ENCODE measurements around the gene TMEM106A. TPM values are rescaled to one million over a fixed set of nuclear protein-coding genes. Genes with fewer than 3 reads are reported as not detected.
A peak's percentile ranks its signal among the peaks of the same experiment; 100 is the strongest.
"Not testable (repeated sequence)": the region's sequence is repeated elsewhere in the genome, so short reads cannot be mapped to it uniquely, and the experiment has no call there.

The TMEM106A gene
- total RNA-seq, 4 donors from 2014 or later, result 9.0 to 14.4 (median 12.5) TPM

DNA sequence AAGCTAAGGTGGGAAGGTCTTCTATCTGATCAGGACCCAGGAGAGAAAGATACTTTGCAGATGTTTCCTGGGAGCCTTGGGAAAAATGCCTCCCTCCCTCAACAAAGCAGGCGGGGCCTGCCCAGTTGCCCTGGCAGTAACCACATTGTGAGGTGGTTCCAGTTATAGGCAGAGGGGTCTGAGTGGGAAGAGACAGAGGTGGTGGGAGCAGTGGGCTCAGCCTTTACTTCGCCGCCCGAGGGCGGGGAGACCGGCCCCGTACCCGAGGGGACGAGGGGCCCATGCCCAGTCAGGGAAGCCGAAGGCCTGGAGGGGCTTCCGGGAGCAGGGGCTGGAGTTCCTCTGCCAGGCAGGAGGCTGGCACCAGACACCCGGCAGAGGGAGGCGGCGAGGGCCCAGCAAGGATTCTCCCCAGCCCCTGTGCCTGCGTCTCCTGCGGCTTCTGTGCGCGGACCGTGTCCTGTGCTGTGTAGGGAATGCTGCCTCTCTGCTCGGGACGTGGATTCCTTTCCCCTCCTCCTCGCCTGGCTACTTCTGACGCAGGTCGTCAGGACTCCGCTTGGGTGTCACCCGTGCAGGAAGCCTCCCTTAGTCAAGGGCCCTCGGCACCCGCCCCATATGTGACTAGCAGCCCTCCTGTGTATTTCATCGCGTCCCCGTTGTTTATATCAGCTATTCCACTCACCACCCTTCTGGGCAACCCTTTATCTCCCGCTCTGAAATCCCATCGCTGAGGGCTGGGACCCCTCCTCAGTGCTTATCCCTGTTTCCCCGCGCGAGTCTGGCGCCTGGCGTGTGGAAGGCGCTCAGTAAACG, 19.7 kb downstream of the TMEM106A start:
- H3K27me3 ChIP-seq; H3K4me1 ChIP-seq; H3K36me3 ChIP-seq; intact Hi-C loops (cut with DNase I); DNase-seq; H3K9me3 ChIP-seq: not testable (repeated sequence)
- H3K4me3 ChIP-seq (replicated peaks in 1 of 3), result peak overlapping the region in 1 of 3 donors; percentile 13
- WGBS, 2 donors, result 20 to 59% methylated on average over 14 of the region's 40 CpGs
- TF ChIP-seq POLR2A (IDR thresholded peaks at IDR 0.05), result peak in 1 of 2 donors; percentile 7
- peak overlapping the region in 1 of 3 donors; percentile 44 for H3K27ac ChIP-seq

DNA sequence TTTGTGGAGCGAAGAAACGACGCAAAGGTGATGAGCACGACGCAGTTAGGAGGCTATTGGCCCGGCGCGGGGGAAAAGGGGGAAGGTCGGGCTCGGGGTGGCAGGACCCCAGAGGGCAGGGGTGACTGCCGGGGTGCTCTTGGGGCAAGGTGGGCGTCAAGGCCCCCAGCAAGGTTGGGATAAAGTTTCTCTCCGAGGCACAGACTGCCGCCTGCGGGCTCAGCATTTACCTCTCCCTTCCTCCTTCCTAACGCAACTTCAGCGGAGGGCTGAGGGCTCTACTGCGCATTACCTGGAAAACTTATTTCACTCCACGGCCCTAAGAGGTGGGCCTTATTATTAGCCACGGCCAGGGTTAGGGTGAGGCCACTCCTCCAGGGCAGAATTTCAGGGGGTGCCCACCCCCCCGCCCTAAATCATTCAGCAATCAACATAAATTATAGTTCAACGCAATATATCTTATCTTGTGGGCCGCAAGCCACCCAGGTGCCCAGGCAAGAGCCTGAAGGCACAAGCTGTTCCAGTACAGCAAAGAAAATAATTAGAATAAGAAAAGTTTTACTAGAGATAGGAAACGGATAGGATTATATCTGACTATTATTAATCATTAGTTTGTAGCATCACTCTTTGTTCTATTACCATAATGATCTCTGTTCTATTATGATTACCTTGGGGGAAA, 20.5 kb downstream of the TMEM106A start:
- H3K4me1 ChIP-seq; H3K36me3 ChIP-seq; H3K9me3 ChIP-seq; intact Hi-C loops (cut with DNase I); H3K27me3 ChIP-seq: not testable (repeated sequence)
- 84 to 100% methylated on average over 2 to 21 of the region's 24 CpGs for WGBS, 2 donors
- Histone ChIP-seq H3K4me3 (replicated peaks in 1 of 3) (peak overlapping the region in 1 of 3 donors; percentile 13), H3K27ac (peak overlapping the region in 1 of 3 donors; percentile 44)
- peak; percentile 11 to 44 for DNase-seq

DNA sequence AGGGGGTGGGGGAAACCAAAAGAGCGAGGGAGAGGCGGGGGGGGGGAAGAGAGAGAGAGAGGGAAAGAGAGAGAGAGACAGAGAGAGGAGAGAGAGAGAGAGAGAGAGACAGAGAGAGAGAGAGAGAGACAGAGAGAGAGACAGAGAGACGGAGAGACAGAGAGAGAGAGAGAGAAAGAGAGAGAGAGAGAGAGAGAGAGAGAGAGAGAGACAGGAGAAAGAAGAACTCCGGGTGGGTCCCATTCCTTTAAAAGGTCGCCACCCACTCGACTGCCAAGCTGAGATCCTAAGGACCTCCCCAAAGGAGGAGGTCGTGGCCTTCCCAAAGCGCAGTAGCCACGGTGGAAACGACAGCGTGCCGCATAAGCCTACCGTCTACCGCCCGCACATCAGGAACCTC, 21.6 kb downstream of the TMEM106A start:
- H3K4me3 ChIP-seq (replicated peaks in 1 of 3); intact Hi-C loops (cut with DNase I); H3K36me3 ChIP-seq; H3K9me3 ChIP-seq; H3K27ac ChIP-seq; H3K27me3 ChIP-seq; H3K4me1 ChIP-seq; DNase-seq: not testable (repeated sequence)
- WGBS, 2 donors, result no CpG with 5 or more reads among the region's 15 CpGs

DNA sequence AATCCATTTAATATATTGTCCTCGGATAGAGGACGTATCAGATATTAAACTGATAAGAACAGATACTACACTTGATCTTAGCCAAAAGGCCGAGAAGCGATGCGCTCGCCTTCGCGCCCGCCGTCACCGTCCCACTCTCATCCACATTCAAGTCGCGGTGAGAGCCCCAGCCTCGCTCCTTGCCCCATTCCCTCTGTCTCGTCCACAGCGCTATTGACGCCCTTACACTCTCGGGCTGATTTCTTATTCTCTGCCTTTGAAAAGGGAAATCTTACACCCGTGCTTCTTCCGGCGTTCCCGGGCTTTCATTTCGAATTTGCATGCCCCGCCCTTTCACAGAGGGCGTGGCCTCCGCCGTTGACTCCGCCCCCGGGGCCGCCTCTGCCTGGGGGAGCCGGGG, 22.2 kb downstream of the TMEM106A start, which contains the start of gene RNU2-1:
Gene RNU2-1, minus strand, starts transcription at position 101 of the 400 bp plus-strand sequence.
- H3K27me3 ChIP-seq; H3K36me3 ChIP-seq; intact Hi-C loops (cut with DNase I); DNase-seq; H3K4me1 ChIP-seq; H3K9me3 ChIP-seq; H3K27ac ChIP-seq; H3K4me3 ChIP-seq (replicated peaks in 1 of 3): not testable (repeated sequence)
- no CpG with 5 or more reads among the region's 31 CpGs for WGBS, 2 donors

DNA sequence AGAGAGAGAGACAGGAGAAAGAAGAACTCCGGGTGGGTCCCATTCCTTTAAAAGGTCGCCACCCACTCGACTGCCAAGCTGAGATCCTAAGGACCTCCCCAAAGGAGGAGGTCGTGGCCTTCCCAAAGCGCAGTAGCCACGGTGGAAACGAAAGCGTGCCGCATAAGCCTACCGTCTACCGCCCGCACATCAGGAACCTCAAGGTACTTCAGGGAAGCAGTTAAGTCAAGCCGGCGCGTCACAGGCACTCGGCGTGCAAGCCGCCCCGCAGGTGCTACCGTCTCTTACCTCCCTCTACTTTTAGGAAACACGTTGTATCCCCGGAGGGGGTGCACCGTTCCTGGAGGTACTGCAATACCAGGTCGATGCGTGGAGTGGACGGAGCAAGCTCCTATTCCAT, 27.9 kb downstream of the TMEM106A start:
- H3K4me3 ChIP-seq (replicated peaks in 1 of 3); H3K27me3 ChIP-seq; H3K4me1 ChIP-seq; DNase-seq; H3K9me3 ChIP-seq; H3K36me3 ChIP-seq; intact Hi-C loops (cut with DNase I); H3K27ac ChIP-seq: not testable (repeated sequence)
- WGBS, 2 donors, result no CpG with 5 or more reads among the region's 26 CpGs

DNA sequence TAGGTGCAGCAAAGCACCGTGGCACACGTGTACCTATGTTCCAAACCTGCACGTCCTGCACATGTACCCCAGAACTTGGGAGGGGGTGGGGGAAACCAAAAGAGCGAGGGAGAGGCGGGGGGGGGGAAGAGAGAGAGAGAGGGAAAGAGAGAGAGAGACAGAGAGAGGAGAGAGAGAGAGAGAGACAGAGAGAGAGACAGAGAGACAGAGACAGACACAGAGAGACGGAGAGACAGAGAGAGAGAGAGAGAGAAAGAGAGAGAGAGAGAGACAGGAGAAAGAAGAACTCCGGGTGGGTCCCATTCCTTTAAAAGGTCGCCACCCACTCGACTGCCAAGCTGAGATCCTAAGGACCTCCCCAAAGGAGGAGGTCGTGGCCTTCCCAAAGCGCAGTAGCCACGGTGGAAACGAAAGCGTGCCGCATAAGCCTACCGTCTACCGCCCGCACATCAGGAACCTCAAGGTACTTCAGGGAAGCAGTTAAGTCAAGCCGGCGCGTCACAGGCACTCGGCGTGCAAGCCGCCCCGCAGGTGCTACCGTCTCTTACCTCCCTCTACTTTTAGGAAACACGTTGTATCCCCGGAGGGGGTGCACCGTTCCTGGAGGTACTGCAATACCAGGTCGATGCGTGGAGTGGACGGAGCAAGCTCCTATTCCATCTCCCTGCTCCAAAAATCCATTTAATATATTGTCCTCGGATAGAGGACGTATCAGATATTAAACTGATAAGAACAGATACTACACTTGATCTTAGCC, 29.1 kb downstream of the TMEM106A start:
- WGBS, 2 donors, result no CpG with 5 or more reads among the region's 34 CpGs
- H3K27ac ChIP-seq; H3K27me3 ChIP-seq; intact Hi-C loops (cut with DNase I); H3K4me1 ChIP-seq; DNase-seq; H3K4me3 ChIP-seq (replicated peaks in 1 of 3); H3K9me3 ChIP-seq; H3K36me3 ChIP-seq: not testable (repeated sequence)

DNA sequence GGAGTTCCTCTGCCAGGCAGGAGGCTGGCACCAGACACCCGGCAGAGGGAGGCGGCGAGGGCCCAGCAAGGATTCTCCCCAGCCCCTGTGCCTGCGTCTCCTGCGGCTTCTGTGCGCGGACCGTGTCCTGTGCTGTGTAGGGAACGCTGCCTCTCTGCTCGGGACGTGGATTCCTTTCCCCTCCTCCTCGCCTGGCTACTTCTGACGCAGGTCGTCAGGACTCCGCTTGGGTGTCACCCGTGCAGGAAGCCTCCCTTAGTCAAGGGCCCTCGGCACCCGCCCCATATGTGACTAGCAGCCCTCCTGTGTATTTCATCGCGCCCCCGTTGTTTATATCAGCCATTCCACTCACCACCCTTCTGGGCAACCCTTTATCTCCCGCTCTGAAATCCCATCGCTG, 34.8 kb downstream of the TMEM106A start:
- H3K4me3 ChIP-seq (replicated peaks in 1 of 3); H3K4me1 ChIP-seq; H3K9me3 ChIP-seq; intact Hi-C loops (cut with DNase I); H3K36me3 ChIP-seq; H3K27me3 ChIP-seq; DNase-seq: not testable (repeated sequence)
- 13 to 20% methylated on average over 18 of the region's 23 CpGs for WGBS, 2 donors
- H3K27ac ChIP-seq, result peak overlapping the region in 1 of 3 donors; percentile 45

Small RNA genes within 50 kb of the gene (small RNA-seq; reads per million reads assigned to genes)
- not detected for gene AC060780.2
- gene AC060780.3, result not detected
- gene RF00004, result not detected
- gene RNU2-1, result not detected

Other genes starting within 250 kb of the TMEM106A start
- gene AARSD1, start 247.4 kb upstream of the TMEM106A start, total RNA-seq, result 10 to 100 TPM; 25.6 to 37.9 (median 32.5) TPM
- gene PTGES3L, start 231.8 kb upstream of the TMEM106A start, total RNA-seq, result under 1 TPM in 3 of 4 donors, not detected in 1; 0.11 to 0.75 (median 0.54) TPM
- gene RUNDC1, start 231.3 kb upstream of the TMEM106A start, total RNA-seq, result 10 to 100 TPM; 25.8 to 31.9 (median 28.4) TPM
- 1,000 to 10,000 TPM in 2 of 4 donors, 100 to 1,000 TPM in 2; 425 to 1,406 (median 814) TPM for gene RPL27, start 213.5 kb upstream of the TMEM106A start, total RNA-seq
- 10 to 100 TPM; 23.9 to 43.9 (median 35.8) TPM for gene IFI35, start 205.1 kb upstream of the TMEM106A start, total RNA-seq
- 100 to 1,000 TPM; 118 to 153 (median 131) TPM for gene VAT1, start 189.5 kb upstream of the TMEM106A start, total RNA-seq
- gene RND2, start 186.6 kb upstream of the TMEM106A start, total RNA-seq, result 10 to 100 TPM in 2 of 4 donors, 1 to 10 TPM in 2; 5.2 to 14.8 (median 10.3) TPM
- gene BRCA1, start 86.5 kb upstream of the TMEM106A start, total RNA-seq, result 10 to 100 TPM; 14.4 to 31.9 (median 25.4) TPM
- gene NBR1, start 40.7 kb upstream of the TMEM106A start, total RNA-seq, result 100 to 1,000 TPM; 117 to 166 (median 134) TPM
- not detected for gene CCDC200, start 16.7 kb downstream of the TMEM106A start, total RNA-seq
- gene RNU2-1, start 22.1 kb downstream of the TMEM106A start, total RNA-seq, result not detected
- gene ARL4D, start 187.1 kb downstream of the TMEM106A start, total RNA-seq, result 10 to 100 TPM; 32.8 to 57.4 (median 48.9) TPM